ENCODE measurements around the gene FRMPD4. TPM values are rescaled to one million over a fixed set of nuclear protein-coding genes. Genes with fewer than 3 reads are reported as not detected.

The FRMPD4 gene
- total and polyA plus RNA-seq, 2 experiments from 2014 or later: 0.19 to 0.80 TPM

DNA sequence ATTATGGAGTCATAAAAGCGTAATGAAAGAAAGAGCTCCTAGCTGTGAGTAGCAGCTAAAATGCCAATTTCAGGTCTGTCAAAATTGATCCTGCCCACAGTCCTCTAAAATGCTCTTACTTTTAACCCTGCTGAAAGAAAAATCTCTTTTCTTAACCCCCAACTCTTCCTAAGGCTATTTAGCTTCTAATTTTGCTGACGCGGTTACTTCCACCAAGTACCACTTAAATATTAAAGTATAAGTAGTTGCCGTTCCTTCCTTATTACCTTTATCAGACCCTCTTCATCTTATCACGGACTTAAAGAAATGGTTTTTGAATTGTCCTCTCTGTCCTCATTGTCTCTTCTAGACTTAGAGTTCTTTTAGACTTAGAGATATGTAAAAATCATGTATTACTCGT is 272.2 kb downstream of the FRMPD4 start:
- TF ChIP-seq REST (IDR thresholded peaks at IDR 0.05; ENCODE audit: unreplicated experiment): no peak
- no peak for TF ChIP-seq EZH2phosphoT487 (IDR thresholded peaks at IDR 0.05; ENCODE audit: unreplicated experiment)
- no peak for TF ChIP-seq STAT1 (IDR thresholded peaks at IDR 0.05; ENCODE audit: unreplicated experiment)
- no peak for TF ChIP-seq JUNB (IDR thresholded peaks at IDR 0.05; ENCODE audit: unreplicated experiment)
- no peak for TF ChIP-seq EZH2 (IDR thresholded peaks at IDR 0.05; ENCODE audit: low read depth, unreplicated experiment)
- TF ChIP-seq, protein P1, sequence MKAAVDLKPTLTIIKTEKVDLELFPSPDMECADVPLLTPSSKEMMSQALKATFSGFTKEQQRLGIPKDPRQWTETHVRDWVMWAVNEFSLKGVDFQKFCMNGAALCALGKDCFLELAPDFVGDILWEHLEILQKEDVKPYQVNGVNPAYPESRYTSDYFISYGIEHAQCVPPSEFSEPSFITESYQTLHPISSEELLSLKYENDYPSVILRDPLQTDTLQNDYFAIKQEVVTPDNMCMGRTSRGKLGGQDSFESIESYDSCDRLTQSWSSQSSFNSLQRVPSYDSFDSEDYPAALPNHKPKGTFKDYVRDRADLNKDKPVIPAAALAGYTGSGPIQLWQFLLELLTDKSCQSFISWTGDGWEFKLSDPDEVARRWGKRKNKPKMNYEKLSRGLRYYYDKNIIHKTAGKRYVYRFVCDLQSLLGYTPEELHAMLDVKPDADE (IDR thresholded peaks at IDR 0.05): no peak
- no peak for TF ChIP-seq CTCF (conservative IDR thresholded peaks at IDR 0.05; ENCODE audit: low read depth in 2 of 2)
- TF ChIP-seq NANOG (IDR thresholded peaks at IDR 0.05; ENCODE audit: borderline replicate concordance): no peak
- no peak for TF ChIP-seq ZNF462 (CRISPR knock-in tag; IDR thresholded peaks at IDR 0.05)
- TF ChIP-seq ZNF114 (CRISPR knock-in tag; IDR thresholded peaks at IDR 0.05): no peak
- TF ChIP-seq CREB1 (CRISPR knock-in tag; IDR thresholded peaks at IDR 0.05; ENCODE audit: low read depth): no peak
- TF ChIP-seq POLR2AphosphoS5 (IDR thresholded peaks at IDR 0.05; ENCODE audit: low read depth): no peak
- TF ChIP-seq ZNF331 (CRISPR knock-in tag; IDR thresholded peaks at IDR 0.05; ENCODE audit: low read depth): no peak
- no peaks in the 10 kb centered on the region for H3K79me2 ChIP-seq (replicated peaks; ENCODE audit: insufficient read depth)
- ATAC-seq (no peak), DNase-seq (ENCODE audit: low spot score) (no peak)
- peaks cover 3% of the 10 kb centered on the region for H3K27me3 Mint-ChIP-seq (ENCODE audit: insufficient read depth, low read depth, poor library complexity)
- no peaks in the 10 kb centered on the region for H3K36me3 ChIP-seq (ENCODE audit: insufficient read depth)
- H3K4me2 ChIP-seq: no peak overlapping the region
- H3K4me3 Mint-ChIP-seq: no peak overlapping the region
- no peak overlapping the region for H2AFZ ChIP-seq
- no peaks in the 10 kb centered on the region for H3K9me2 ChIP-seq (ENCODE audit: insufficient read depth)
- no peaks in the 10 kb centered on the region for H3K27me3 ChIP-seq (ENCODE audit: insufficient read depth)
- no peak overlapping the region for H3K4me3 ChIP-seq
- H3K9me3 Mint-ChIP-seq: no peaks in the 10 kb centered on the region
- no peaks in the 10 kb centered on the region for H3K4me1 ChIP-seq (ENCODE audit: insufficient read depth)
- H3F3A ChIP-seq (replicated peaks; ENCODE audit: low read depth): no peaks in the 10 kb centered on the region
- no peaks in the 10 kb centered on the region for H3K36me3 Mint-ChIP-seq (ENCODE audit: low read depth)
- H3K27ac ChIP-seq (ENCODE audit: low read depth): no peak overlapping the region
- no peak overlapping the region for H3K27ac Mint-ChIP-seq
- H3K4me1 Mint-ChIP-seq: no peaks in the 10 kb centered on the region
- no peaks in the 10 kb centered on the region for H4K20me1 ChIP-seq (replicated peaks; ENCODE audit: insufficient read depth)

Measured in GM23338 (cell line).